Upper lobe of right lung (tissue), 1 donor: ENCODE data around the gene SHROOM3. TPM values are rescaled to one million over a fixed set of nuclear protein-coding genes. Genes with fewer than 3 reads are reported as not detected.

Experiments used
- ATAC-seq: fragments of 200-7000 bp; cut with Tn5 transposase; one replicate; pipeline ENCODE4 v1.9.1; 2020; ENCODE audit warnings: mild to moderate bottlenecking, moderate library complexity
- DNase-seq: peaks from one replicate; pipeline ENCODE4 v3.0.0-alpha.2; 2020
- H3K27ac ChIP-seq: fragments of 200-600 bp; one replicate; pipeline ENCODE4 v1.8.0; 2022
- H3K27me3 ChIP-seq: fragments of 200-600 bp; one replicate; pipeline ENCODE4 v1.8.0; 2022; ENCODE audit warnings: mild to moderate bottlenecking
- H3K36me3 ChIP-seq: fragments of 200-600 bp; one replicate; pipeline ENCODE4 v1.8.0; 2022
- H3K4me1 ChIP-seq: fragments of 200-600 bp; one replicate; pipeline ENCODE4 v1.8.0; 2022
- H3K4me3 ChIP-seq: fragments of 200-600 bp; one replicate; pipeline ENCODE4 v1.8.0; 2022; ENCODE audit warnings: mild to moderate bottlenecking
- H3K9me3 ChIP-seq: fragments of 200-600 bp; one replicate; pipeline ENCODE4 v1.8.0; 2022
- intact Hi-C: fragments of 100-400 bp; cut with DNase I; formaldehyde crosslinking; loops from one replicate; pipeline ENCODE4 v1.11.0; 2022
- total RNA-seq: library from RNA; stranded (reverse); fragmentation: NEBNext Ultra II Directional; extraction: Animal tissue kit (Norgen Biotek cat#: 25700); gene quantifications from one replicate; pipeline ENCODE4 v1.2.1, GENCODE V29; 2021
- TF ChIP-seq, protein P1 (sequence below): fragments of 200-600 bp; IDR thresholded peaks from one replicate; pipeline ENCODE4 v1.8.0; 2022; ENCODE audit warnings: antibody characterized with exemption
- donor health status: DM: no; HTN: yes; CAD: no; lungs with severe emphysema.

SHROOM3 gene
- total RNA-seq, 1 donor from 2014 or later = 73.3 TPM

DNA sequence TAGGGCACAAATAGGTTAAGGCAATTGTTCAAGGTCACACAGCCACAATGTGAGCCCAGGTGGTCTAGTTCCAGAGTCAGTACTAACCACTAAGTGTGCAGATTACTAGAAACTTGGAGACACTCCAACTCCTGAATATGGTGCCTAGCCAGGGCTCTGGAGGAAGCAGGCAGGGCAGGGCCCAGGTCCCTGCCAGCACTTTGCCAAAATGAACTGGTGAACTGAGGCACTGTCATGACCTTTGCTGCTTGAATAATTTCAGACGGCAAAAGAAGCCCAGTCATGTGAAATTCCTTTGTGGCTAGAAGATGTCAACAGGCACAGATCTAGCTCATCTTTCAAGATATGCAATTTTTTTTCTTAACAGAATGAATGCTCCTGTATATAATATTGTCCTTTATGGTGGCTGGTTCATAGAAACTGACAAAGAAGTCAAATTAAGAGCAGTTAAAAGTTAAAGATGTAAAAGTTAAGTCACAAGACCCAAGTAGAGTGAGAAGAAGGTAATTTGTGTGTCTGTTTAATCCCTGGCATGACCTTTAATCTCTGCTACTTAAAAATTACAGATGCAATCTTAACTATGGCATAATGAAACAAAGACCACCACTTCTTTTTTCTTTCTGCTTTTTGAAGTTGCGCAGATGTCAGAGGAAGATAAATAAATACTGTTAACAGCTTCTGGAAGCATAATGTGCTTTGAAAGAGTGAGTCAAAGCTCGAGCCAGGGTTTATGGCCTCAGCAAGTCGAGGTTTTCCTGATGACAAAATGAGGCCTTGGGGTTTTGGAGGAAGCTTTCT, 54.1 kb downstream of the SHROOM3 start:
- intact Hi-C loops = no loop called here
- DNase-seq = no peak
- no peaks in the 10 kb centered on the region for H3K36me3 ChIP-seq
- H3K27ac ChIP-seq = no peak overlapping the region
- TF ChIP-seq, protein P1, sequence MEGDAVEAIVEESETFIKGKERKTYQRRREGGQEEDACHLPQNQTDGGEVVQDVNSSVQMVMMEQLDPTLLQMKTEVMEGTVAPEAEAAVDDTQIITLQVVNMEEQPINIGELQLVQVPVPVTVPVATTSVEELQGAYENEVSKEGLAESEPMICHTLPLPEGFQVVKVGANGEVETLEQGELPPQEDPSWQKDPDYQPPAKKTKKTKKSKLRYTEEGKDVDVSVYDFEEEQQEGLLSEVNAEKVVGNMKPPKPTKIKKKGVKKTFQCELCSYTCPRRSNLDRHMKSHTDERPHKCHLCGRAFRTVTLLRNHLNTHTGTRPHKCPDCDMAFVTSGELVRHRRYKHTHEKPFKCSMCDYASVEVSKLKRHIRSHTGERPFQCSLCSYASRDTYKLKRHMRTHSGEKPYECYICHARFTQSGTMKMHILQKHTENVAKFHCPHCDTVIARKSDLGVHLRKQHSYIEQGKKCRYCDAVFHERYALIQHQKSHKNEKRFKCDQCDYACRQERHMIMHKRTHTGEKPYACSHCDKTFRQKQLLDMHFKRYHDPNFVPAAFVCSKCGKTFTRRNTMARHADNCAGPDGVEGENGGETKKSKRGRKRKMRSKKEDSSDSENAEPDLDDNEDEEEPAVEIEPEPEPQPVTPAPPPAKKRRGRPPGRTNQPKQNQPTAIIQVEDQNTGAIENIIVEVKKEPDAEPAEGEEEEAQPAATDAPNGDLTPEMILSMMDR = no peak
- no peaks in the 10 kb centered on the region for H3K4me1 ChIP-seq
- H3K27me3 ChIP-seq = no peaks in the 10 kb centered on the region
- no peak for ATAC-seq
- no peaks in the 10 kb centered on the region for H3K9me3 ChIP-seq
- H3K4me3 ChIP-seq = no peak overlapping the region

DNA sequence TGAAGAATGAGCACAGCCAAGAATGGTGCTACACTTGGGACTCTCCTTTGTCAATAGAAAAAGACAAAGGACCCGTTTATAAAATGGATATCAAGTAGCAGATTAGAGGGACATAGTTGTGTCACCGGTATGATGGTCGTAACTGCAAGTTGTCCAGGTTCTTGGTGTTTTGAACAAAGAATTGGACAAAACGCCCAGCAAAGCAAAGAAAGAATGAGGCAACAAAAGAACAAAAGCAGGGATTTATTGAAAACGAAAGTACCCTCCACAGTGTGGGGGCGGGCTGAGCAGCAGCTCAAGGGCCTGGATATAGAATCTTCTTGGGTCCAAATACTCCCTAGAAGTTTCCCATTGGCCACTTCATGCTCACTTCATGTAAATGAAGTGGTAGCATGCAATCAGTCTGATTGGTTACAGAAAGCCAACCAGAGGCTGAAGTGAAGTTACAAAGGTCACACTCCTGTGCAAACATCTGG, 54.7 kb downstream of the SHROOM3 start:
- H3K4me1 ChIP-seq = no peaks in the 10 kb centered on the region
- DNase-seq = no peak
- H3K4me3 ChIP-seq = no peak overlapping the region
- intact Hi-C loops = no loop called here
- TF ChIP-seq, protein P1 = no peak
- H3K9me3 ChIP-seq = no peaks in the 10 kb centered on the region
- no peak overlapping the region for H3K27ac ChIP-seq
- no peaks in the 10 kb centered on the region for H3K36me3 ChIP-seq
- ATAC-seq = no peak
- H3K27me3 ChIP-seq = no peaks in the 10 kb centered on the region

- H3K4me1 ChIP-seq = no peaks in the 10 kb centered on the region
- H3K4me3 ChIP-seq = no peak overlapping the region
- intact Hi-C loops = no loop called here
- no peak for DNase-seq
- H3K27me3 ChIP-seq = no peaks in the 10 kb centered on the region
- no peaks in the 10 kb centered on the region for H3K9me3 ChIP-seq
- no peak for ATAC-seq
- no peak overlapping the region for H3K27ac ChIP-seq
- TF ChIP-seq, protein P1 = no peak
- no peaks in the 10 kb centered on the region for H3K36me3 ChIP-seq
Measured at GRCh38 chr4:76492055-76492454, 57.0 kb downstream of the SHROOM3 start.

- Histone ChIP-seq H3K4me1 (no peaks in the 10 kb centered on the region), H3K36me3 (no peaks in the 10 kb centered on the region), H3K4me3 (no peak overlapping the region), H3K27me3 (no peaks in the 10 kb centered on the region), H3K9me3 (no peaks in the 10 kb centered on the region), H3K27ac (no peak overlapping the region)
- TF ChIP-seq, protein P1 = no peak
- ATAC-seq (peak; percentile 75), DNase-seq (no peak)
- intact Hi-C loops = no loop called here
Measured at GRCh38 chr4:76494243-76494642, 59.2 kb downstream of the SHROOM3 start.

GRCh38 chr4:76494871-76495590, 60.0 kb downstream of the SHROOM3 start:
- TF ChIP-seq, protein P1 = no peak

More at GRCh38 chr4:76494871-76495590, 60.0 kb downstream of the SHROOM3 start:
- ATAC-seq (no peak), DNase-seq (no peak)
- Histone ChIP-seq H3K4me3 (no peak overlapping the region), H3K36me3 (no peaks in the 10 kb centered on the region), H3K27me3 (no peaks in the 10 kb centered on the region), H3K27ac (no peak overlapping the region), H3K9me3 (no peaks in the 10 kb centered on the region), H3K4me1 (no peaks in the 10 kb centered on the region)
- intact Hi-C loops = no loop called here
